ENCODE results near the gene MGME1. TPM values are rescaled to one million over a fixed set of nuclear protein-coding genes. Genes with fewer than 3 reads are reported as not detected.

The MGME1 gene
- total RNA-seq, 1 donor from 2014 or later = 32.7 TPM

- DNase-seq (ENCODE audit: extremely low spot score, unreplicated experiment) = no peak
- Mint-ChIP-seq H3K4me1 (ENCODE audit: unreplicated experiment) (peaks cover 29% of the 10 kb centered on the region), H3K4me3 (no peak overlapping the region)
Observed at GRCh38 chr20:17933711-17934110, 35.1 kb upstream of the MGME1 start.

GRCh38 chr20:17934141-17934862, 34.5 kb upstream of the MGME1 start:
- Mint-ChIP-seq H3K36me3 (peaks cover 4% of the 10 kb centered on the region), H3K27me3 (no peaks in the 10 kb centered on the region), H3K9me3 (no peaks in the 10 kb centered on the region), H3K27ac (no peak overlapping the region), H3K4me3 (peak overlapping the region; percentile 51), H3K4me1 (ENCODE audit: unreplicated experiment) (peaks cover 34% of the 10 kb centered on the region)
- TF ChIP-seq, protein P1, sequence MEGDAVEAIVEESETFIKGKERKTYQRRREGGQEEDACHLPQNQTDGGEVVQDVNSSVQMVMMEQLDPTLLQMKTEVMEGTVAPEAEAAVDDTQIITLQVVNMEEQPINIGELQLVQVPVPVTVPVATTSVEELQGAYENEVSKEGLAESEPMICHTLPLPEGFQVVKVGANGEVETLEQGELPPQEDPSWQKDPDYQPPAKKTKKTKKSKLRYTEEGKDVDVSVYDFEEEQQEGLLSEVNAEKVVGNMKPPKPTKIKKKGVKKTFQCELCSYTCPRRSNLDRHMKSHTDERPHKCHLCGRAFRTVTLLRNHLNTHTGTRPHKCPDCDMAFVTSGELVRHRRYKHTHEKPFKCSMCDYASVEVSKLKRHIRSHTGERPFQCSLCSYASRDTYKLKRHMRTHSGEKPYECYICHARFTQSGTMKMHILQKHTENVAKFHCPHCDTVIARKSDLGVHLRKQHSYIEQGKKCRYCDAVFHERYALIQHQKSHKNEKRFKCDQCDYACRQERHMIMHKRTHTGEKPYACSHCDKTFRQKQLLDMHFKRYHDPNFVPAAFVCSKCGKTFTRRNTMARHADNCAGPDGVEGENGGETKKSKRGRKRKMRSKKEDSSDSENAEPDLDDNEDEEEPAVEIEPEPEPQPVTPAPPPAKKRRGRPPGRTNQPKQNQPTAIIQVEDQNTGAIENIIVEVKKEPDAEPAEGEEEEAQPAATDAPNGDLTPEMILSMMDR (conservative IDR thresholded peaks at IDR 0.05) = no peak
- DNase-seq (ENCODE audit: extremely low spot score, unreplicated experiment) = no peak

More at GRCh38 chr20:17933711-17934110, 35.1 kb upstream of the MGME1 start:
- Mint-ChIP-seq H3K36me3 (peaks cover 4% of the 10 kb centered on the region), H3K27me3 (no peaks in the 10 kb centered on the region), H3K27ac (no peak overlapping the region), H3K9me3 (no peaks in the 10 kb centered on the region)
- TF ChIP-seq, protein P1 (conservative IDR thresholded peaks at IDR 0.05) = no peak

DNA sequence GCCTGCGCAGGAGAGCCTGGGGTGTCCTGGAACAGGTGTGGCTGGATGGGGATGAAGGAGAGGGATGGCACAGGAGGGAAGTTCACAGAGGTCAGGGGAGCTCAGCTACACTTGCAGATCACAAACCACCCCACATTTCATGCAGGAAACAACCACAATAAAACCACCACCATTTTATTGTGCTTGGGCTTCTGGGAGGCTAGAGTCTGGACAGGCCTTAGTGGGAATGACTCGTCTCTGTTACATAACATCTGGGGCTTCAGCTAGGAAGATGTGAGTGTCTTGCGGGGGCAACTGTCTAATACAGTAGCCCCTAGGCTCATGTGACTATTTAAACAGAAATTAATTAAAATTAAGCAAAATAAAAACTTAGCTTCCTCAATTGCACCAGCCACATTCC, 33.6 kb upstream of the MGME1 start:
- DNase-seq (ENCODE audit: extremely low spot score, unreplicated experiment) = no peak
- TF ChIP-seq, protein P1 (conservative IDR thresholded peaks at IDR 0.05) = no peak
- H3K4me1 Mint-ChIP-seq (ENCODE audit: unreplicated experiment) = peaks cover 41% of the 10 kb centered on the region
- H3K27ac Mint-ChIP-seq = no peak overlapping the region
- peaks cover 4% of the 10 kb centered on the region for H3K36me3 Mint-ChIP-seq
- H3K9me3 Mint-ChIP-seq = no peaks in the 10 kb centered on the region
- no peaks in the 10 kb centered on the region for H3K27me3 Mint-ChIP-seq
- H3K4me3 Mint-ChIP-seq = no peak overlapping the region

- no peak overlapping the region for H3K4me3 Mint-ChIP-seq
- no peak overlapping the region for H3K27ac Mint-ChIP-seq
- H3K36me3 Mint-ChIP-seq = peaks cover 6% of the 10 kb centered on the region
- no peaks in the 10 kb centered on the region for H3K27me3 Mint-ChIP-seq
- no peaks in the 10 kb centered on the region for H3K9me3 Mint-ChIP-seq
- peaks cover 46% of the 10 kb centered on the region for H3K4me1 Mint-ChIP-seq (ENCODE audit: unreplicated experiment)
- no peak for DNase-seq (ENCODE audit: extremely low spot score, unreplicated experiment)
- TF ChIP-seq, protein P1 (conservative IDR thresholded peaks at IDR 0.05) = no peak
Observed at GRCh38 chr20:17935761-17936160, 33.1 kb upstream of the MGME1 start.

DNA sequence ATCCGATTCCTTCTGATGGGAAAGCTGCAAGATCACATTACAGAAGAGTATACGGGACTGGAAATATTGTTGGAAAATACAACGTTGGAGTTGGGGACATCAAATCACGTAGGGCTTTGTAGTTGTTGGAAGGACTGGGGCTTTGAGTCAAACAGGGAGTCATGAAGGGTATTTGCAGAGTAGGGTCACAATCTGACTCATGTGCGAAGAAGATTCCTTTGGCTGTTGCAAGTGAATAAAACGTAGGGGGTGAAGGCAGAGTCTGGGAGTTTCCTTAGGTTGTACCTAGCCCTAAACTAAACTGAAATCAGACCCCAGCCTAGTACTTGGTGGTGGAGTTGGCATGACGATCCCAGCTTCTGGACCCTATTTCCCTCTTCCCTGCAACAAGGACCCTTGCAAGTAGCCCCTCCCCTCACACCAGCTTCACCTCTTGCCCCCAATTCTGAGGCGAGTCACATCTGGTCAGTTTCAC, 32.5 kb upstream of the MGME1 start:
- TF ChIP-seq, protein P1 (conservative IDR thresholded peaks at IDR 0.05) = no peak
- Mint-ChIP-seq H3K36me3 (peaks cover 8% of the 10 kb centered on the region), H3K27me3 (no peaks in the 10 kb centered on the region), H3K4me1 (ENCODE audit: unreplicated experiment) (peaks cover 47% of the 10 kb centered on the region), H3K27ac (no peak overlapping the region), H3K9me3 (no peaks in the 10 kb centered on the region), H3K4me3 (peak overlapping the region; percentile 43)
- DNase-seq (ENCODE audit: extremely low spot score, unreplicated experiment) = no peak
